C4-2B (cell line): ENCODE results near the gene OR52B6.

Source experiments
- H3K27ac ChIP-seq: fragments of 450-650 bp; 2 replicates; pipeline ENCODE4 v1.5.1; 2017
- ZFX ChIP-seq: fragments of 450-650 bp; IDR thresholded peaks from 2 replicates; pipeline ENCODE4 v1.6.1; 2017
- TF ChIP-seq, protein P1 (sequence below): fragments of 450-650 bp; conservative IDR thresholded peaks from 2 replicates; pipeline ENCODE4 v1.5.1; 2017; ENCODE audit warnings: mild to moderate bottlenecking

OR52B6 gene

DNA sequence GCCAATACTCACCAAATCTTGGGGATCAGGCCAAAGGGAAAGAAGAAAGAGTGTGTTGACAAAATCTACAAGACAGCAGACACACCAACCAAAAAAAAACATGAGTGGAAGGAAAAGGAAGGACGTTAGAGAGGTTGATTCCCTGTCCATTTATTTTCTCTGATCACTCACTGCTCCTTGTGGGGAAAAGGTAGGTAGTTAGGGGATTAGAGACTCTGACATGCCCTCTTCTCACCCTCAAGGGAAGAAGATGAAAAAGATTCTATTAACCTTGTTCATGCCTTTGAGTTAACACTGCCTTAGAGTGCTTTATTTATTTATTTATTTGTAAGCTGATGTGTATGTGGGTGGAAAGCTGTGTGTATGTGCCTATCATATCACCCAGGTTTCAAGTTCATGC is 32.2 kb upstream of the OR52B6 start, which contains the start of gene OR52H1:
Gene OR52H1 (minus strand): TSS at position 101 of the 400 bp plus-strand sequence. CDS start 3,035 bp downstream, outside the sequence.
- TF ChIP-seq ZFX, result no peak
- TF ChIP-seq, protein P1, sequence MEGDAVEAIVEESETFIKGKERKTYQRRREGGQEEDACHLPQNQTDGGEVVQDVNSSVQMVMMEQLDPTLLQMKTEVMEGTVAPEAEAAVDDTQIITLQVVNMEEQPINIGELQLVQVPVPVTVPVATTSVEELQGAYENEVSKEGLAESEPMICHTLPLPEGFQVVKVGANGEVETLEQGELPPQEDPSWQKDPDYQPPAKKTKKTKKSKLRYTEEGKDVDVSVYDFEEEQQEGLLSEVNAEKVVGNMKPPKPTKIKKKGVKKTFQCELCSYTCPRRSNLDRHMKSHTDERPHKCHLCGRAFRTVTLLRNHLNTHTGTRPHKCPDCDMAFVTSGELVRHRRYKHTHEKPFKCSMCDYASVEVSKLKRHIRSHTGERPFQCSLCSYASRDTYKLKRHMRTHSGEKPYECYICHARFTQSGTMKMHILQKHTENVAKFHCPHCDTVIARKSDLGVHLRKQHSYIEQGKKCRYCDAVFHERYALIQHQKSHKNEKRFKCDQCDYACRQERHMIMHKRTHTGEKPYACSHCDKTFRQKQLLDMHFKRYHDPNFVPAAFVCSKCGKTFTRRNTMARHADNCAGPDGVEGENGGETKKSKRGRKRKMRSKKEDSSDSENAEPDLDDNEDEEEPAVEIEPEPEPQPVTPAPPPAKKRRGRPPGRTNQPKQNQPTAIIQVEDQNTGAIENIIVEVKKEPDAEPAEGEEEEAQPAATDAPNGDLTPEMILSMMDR, result no peak
- H3K27ac ChIP-seq, result no peak within 1 kb of the TSS

DNA sequence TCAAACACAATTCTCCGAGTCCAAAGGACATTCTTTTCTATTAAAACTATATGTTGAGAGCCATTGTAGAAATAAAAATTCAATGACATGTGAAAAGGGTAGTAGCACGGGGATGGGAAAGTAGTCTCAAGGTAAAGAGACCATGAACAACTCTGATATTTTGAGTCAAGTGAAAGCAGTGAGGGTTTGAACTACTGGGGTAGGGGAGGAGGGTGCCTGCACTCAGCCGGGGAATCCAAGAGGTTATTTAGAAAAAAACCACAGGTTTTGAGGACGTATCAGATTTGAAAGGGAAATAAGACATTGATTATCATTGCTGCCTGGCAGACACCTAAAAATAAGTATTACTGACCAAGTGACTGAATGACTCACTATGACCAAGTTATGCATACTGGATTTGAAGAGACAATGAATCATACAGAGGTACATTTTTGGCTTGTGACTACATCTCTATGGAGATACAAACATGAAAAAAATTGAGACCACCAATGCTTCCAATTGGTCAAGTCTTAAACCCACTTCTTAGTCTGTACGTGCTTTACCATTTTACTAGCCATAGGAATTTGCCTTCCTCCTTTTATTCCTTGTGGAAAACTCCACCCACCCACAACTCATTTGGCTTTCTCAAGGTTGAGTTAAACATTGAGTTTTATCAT is 30.1 kb upstream of the OR52B6 start:
- TF ChIP-seq ZFX, result no peak
- TF ChIP-seq, protein P1, result no peak
- no peak overlapping the region for H3K27ac ChIP-seq

DNA sequence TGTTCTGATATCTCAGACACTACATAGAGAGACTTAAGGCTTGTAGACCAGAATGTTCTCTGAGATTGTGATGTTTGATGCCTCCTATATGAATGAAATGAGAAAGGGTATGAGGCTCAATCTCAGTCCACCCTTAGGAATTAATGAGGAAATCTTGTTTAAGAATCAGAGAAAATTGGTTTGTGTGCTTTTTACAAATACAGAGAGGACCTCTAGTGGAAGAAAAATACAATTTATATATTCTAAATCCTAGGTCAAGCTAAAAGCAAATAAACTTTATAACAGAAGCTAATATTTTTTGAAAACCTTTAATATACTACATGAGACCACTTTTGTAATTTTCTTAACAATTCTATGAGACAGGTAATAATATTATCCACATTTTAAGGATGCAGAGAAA is 27.3 kb upstream of the OR52B6 start:
- no peak overlapping the region for H3K27ac ChIP-seq
- TF ChIP-seq, protein P1, result peak; percentile 46
- TF ChIP-seq ZFX, result no peak

GRCh38 chr11:5556596-5557188 is 24.0 kb upstream of the OR52B6 start:
- no peak overlapping the region for H3K27ac ChIP-seq
- no peak for TF ChIP-seq ZFX
- TF ChIP-seq, protein P1, result no peak

DNA sequence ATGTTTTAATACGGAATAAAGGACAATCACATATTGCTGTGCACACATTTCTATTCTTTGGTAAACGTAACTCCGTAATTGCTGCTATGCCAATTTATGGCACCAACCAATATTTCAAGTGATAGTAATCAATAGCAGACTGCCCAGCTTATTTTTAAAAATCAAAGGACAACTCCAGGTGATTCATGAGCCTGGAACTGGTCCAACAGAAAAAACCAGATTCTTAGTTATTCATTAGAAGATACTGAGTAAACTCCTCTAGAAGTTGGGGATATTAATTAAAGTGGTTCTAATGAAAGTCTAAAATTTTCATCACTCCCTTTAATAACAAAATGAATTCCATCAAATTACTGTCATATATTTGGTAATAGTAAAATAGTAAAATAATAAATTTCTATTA is 22.9 kb upstream of the OR52B6 start:
- H3K27ac ChIP-seq, result no peak overlapping the region
- TF ChIP-seq ZFX, result no peak
- TF ChIP-seq, protein P1, result no peak

- no peak overlapping the region for H3K27ac ChIP-seq
- TF ChIP-seq ZFX, result no peak
- TF ChIP-seq, protein P1, result no peak
Observed at GRCh38 chr11:5564259-5565019, 16.2 kb upstream of the OR52B6 start.

DNA sequence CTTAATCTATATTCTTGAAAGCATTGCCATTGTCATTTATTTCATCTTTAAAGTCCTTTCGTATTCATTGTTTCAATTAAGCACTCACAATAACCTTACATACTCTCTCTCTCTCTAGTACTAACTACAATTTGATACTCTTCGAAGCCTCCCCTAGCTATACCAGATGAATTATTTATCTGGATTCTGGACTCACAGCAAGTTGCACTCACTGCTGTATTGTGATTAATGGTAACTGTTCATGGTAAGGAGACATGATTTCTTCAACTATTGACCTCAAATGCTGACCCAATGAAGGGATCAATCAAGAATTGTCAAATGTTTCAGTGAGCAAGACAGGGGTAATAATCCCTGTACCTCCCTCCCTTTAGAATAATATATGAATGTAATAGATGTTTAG is 6.0 kb upstream of the OR52B6 start:
- H3K27ac ChIP-seq, result no peak overlapping the region
- no peak for TF ChIP-seq ZFX
- TF ChIP-seq, protein P1, result no peak
